WERI-Rb-1 (cell line): ENCODE data around the gene RIMBP2.

Experiments used
- DNase-seq: peaks from one replicate; pipeline ENCODE4 v3.0.0-alpha.2; 2020
- H3K27ac ChIP-seq: fragments of 250-450 bp; sonication (Bioruptor Pico); 2 replicates; pipeline ENCODE4 v1.5.1; 2020; ENCODE audit warnings: mild to moderate bottlenecking, moderate library complexity
- H3K27me3 ChIP-seq: fragments of 250-450 bp; sonication (Bioruptor Pico); 2 replicates; pipeline ENCODE4 v1.5.1; 2021; ENCODE audit warnings: mild to moderate bottlenecking, low read depth, moderate library complexity; ENCODE audit not compliant: insufficient read depth, severe bottlenecking
- H3K36me3 ChIP-seq: fragments of 250-450 bp; sonication (Bioruptor Pico); 2 replicates; pipeline ENCODE4 v1.5.1; 2020; ENCODE audit warnings: mild to moderate bottlenecking, moderate library complexity
- H3K4me3 ChIP-seq: 2 replicates; pipeline ENCODE4 v1.5.1; 2011; ENCODE audit warnings: low read depth, mild to moderate bottlenecking, control low read depth, low read length
- H3K9me3 ChIP-seq: fragments of 250-450 bp; sonication (Bioruptor Pico); 2 replicates; pipeline ENCODE4 v1.5.1; 2021; ENCODE audit warnings: mild to moderate bottlenecking, moderate library complexity; ENCODE audit not compliant: severe bottlenecking
- CTCF ChIP-seq: IDR thresholded peaks from 2 replicates; pipeline ENCODE4 v1.5.1; 2011; ENCODE audit warnings: low read depth, mild to moderate bottlenecking, control low read depth, inconsistent platforms, low read length

The RIMBP2 gene

GRCh38 chr12:130655010-130655409, 61.1 kb downstream of the RIMBP2 start:
- Histone ChIP-seq H3K36me3 (no peaks in the 10 kb centered on the region), H3K9me3 (peaks cover 2% of the 10 kb centered on the region), H3K4me3 (no peak overlapping the region), H3K27me3 (no peaks in the 10 kb centered on the region), H3K27ac (no peak overlapping the region)
- no peak for TF ChIP-seq CTCF
- no peak for DNase-seq

- DNase-seq, result no peak
- H3K27ac ChIP-seq, result no peak overlapping the region
- H3K27me3 ChIP-seq, result no peaks in the 10 kb centered on the region
- peaks cover 2% of the 10 kb centered on the region for H3K9me3 ChIP-seq
- no peak for TF ChIP-seq CTCF
- no peak overlapping the region for H3K4me3 ChIP-seq
- H3K36me3 ChIP-seq, result no peaks in the 10 kb centered on the region
Measured at GRCh38 chr12:130651188-130651959, 64.7 kb downstream of the RIMBP2 start.

- DNase-seq, result no peak
- H3K4me3 ChIP-seq, result no peak overlapping the region
- H3K36me3 ChIP-seq, result no peaks in the 10 kb centered on the region
- no peaks in the 10 kb centered on the region for H3K27me3 ChIP-seq
- no peak for TF ChIP-seq CTCF
- H3K9me3 ChIP-seq, result peaks cover 2% of the 10 kb centered on the region
- no peak overlapping the region for H3K27ac ChIP-seq
Measured at GRCh38 chr12:130650131-130650530, 66.0 kb downstream of the RIMBP2 start.

GRCh38 chr12:130649101-130650045, 66.7 kb downstream of the RIMBP2 start:
- no peak overlapping the region for H3K27ac ChIP-seq
- DNase-seq, result no peak
- no peaks in the 10 kb centered on the region for H3K36me3 ChIP-seq
- no peak for TF ChIP-seq CTCF
- no peak overlapping the region for H3K4me3 ChIP-seq
- H3K27me3 ChIP-seq, result no peaks in the 10 kb centered on the region
- no peaks in the 10 kb centered on the region for H3K9me3 ChIP-seq

- H3K27ac ChIP-seq, result no peak overlapping the region
- H3K36me3 ChIP-seq, result no peaks in the 10 kb centered on the region
- H3K4me3 ChIP-seq, result no peak overlapping the region
- H3K9me3 ChIP-seq, result no peaks in the 10 kb centered on the region
- DNase-seq, result no peak
- TF ChIP-seq CTCF, result no peak
- H3K27me3 ChIP-seq, result no peaks in the 10 kb centered on the region
Measured at GRCh38 chr12:130647814-130648213, 68.3 kb downstream of the RIMBP2 start.
